T-cell (primary cell): ENCODE measurements around the gene GPSM1. TPM values are rescaled to one million over a fixed set of nuclear protein-coding genes. Genes with fewer than 3 reads are reported as not detected.

Experiments
- ATAC-seq, 4 experiments: fragments of 200-7000 bp in 3 of 4; fragments of 150-1000 bp in 1 of 4; cut with Tn5 transposase; replicated peaks in 1 of 4; 1 replicate in 3 of 4; 2 replicates in 1 of 4; pipeline ENCODE4 v1.10.0; 2021; ENCODE audit warnings: moderate library complexity in 3 of 4, mild to moderate bottlenecking in 2 of 4, moderate number of reproducible peaks in 1 of 4
- CTCF ChIA-PET, 2 donors: fragments of 300-600 bp; sonication (Branson Sonifier 250); formaldehyde crosslinking; loops; one replicate each; lab custom pipeline; 2022; ENCODE audit warnings: antibody characterized with exemption in 2 of 2; lab: Charles Lee
- POLR2A ChIA-PET, 2 donors: fragments of 300-600 bp; sonication (Branson Sonifier 250); formaldehyde crosslinking; loops; one replicate each; lab custom pipeline; 2022; ENCODE audit warnings: antibody characterized with exemption in 2 of 2; lab: Charles Lee
- DNase-seq, 35 experiments: peaks; one replicate each; pipeline versions ENCODE4 v3.0.0 to v3.0.0-alpha.2; 2013 to 2023
- H3K27ac ChIP-seq: one replicate; pipeline ENCODE4 v1.5.1; 2013; ENCODE audit warnings: low read length
- H3K27me3 ChIP-seq, 2 experiments: replicated peaks in 1 of 2; 1 replicate in 1 of 2; 2 replicates in 1 of 2; pipeline versions ENCODE4 v1.6.1 to v1.7.0; 2013; ENCODE audit warnings: low read length in 1 of 2, mixed read lengths in 1 of 2; ENCODE audit not compliant: control insufficient read depth in 2 of 2, insufficient read depth in 2 of 2; ENCODE audit errors: extremely low read depth in 1 of 2
- H3K36me3 ChIP-seq, 2 donors: 1 replicate in 1 of 2; 2 replicates in 1 of 2; pipeline versions ENCODE4 v1.6.1 to v1.7.0; 2013; ENCODE audit warnings: low read length in 1 of 2; ENCODE audit not compliant: control insufficient read depth in 2 of 2, insufficient read depth in 1 of 2; ENCODE audit errors: extremely low read depth in 1 of 2
- H3K4me1 ChIP-seq, 2 experiments: 1 replicate in 1 of 2; 2 replicates in 1 of 2; pipeline versions ENCODE4 v1.6.1 to v1.7.0; 2013; ENCODE audit warnings: low read length in 2 of 2, mixed read lengths in 1 of 2; ENCODE audit not compliant: insufficient read depth in 2 of 2, control insufficient read depth in 1 of 2; ENCODE audit errors: extremely low read depth in 1 of 2
- H3K4me3 ChIP-seq, 2 donors: 1 replicate in 1 of 2; 2 replicates in 1 of 2; pipeline versions ENCODE4 v1.5.1 to v1.7.0; 2013; ENCODE audit warnings: mild to moderate bottlenecking in 2 of 2, low read length in 1 of 2, moderate library complexity in 1 of 2; ENCODE audit not compliant: control insufficient read depth in 1 of 2; ENCODE audit errors: extremely low read depth in 1 of 2
- H3K9me3 ChIP-seq: 2 replicates; pipeline ENCODE4 v1.7.0; 2013
- H3K27ac Mint-ChIP-seq, 2 donors: one replicate each; pipeline ENCODE4 v1.8.0; 2020 to 2021; ENCODE audit warnings: mild to moderate bottlenecking in 2 of 2, mixed read lengths in 2 of 2
- H3K27me3 Mint-ChIP-seq, 2 donors: one replicate each; pipeline ENCODE4 v1.8.0; 2021 to 2022; ENCODE audit warnings: mixed read lengths in 2 of 2
- H3K36me3 Mint-ChIP-seq: one replicate; pipeline ENCODE4 v1.8.0; 2021; ENCODE audit warnings: mixed read lengths
- H3K4me1 Mint-ChIP-seq, 3 donors: one replicate each; pipeline ENCODE4 v1.8.0; 2020 to 2022; ENCODE audit warnings: mixed read lengths in 3 of 3, mild to moderate bottlenecking in 1 of 3
- H3K4me3 Mint-ChIP-seq, 3 donors: one replicate each; pipeline ENCODE4 v1.8.0; 2020 to 2022; ENCODE audit warnings: mild to moderate bottlenecking in 3 of 3, mixed read lengths in 3 of 3, moderate library complexity in 3 of 3
- H3K9me3 Mint-ChIP-seq, 3 donors: one replicate each; pipeline ENCODE4 v1.8.0; 2020 to 2022; ENCODE audit warnings: mixed read lengths in 3 of 3
- whole genome bisulfite sequencing: methylation state at CpG from one replicate; pipeline ENCODE4 v1.1.5; 2013; ENCODE audit warnings: missing lambda C conversion rate; ENCODE audit not compliant: insufficient coverage; 5-methylcytosine and 5-hydroxymethylcytosine counted together
- total RNA-seq, 35 experiments: library from RNA in 6 of 35; stranded (reverse) in 6 of 35; fragments of 120-200 nt in 1 of 35; gene quantifications; one replicate each; pipeline versions ENCODE4 v1.2.1 to v1.2.4 and lab custom pipeline; 2013 to 2026

GPSM1 gene
- total RNA-seq, 5 donors from 2014 or later (not counting 1 experiment from before 2014, with no cell fraction given) = 8.6 to 11.5 (median 9.7) TPM

- H3K27ac ChIP-seq = no peak overlapping the region
- peaks cover 2 to 8% of the 10 kb centered on the region in 2 donors for H3K36me3 ChIP-seq
- peaks cover 0 to 18% of the 10 kb centered on the region in 2 experiments for H3K27me3 ChIP-seq
- ChIA-PET CTCF (no interaction called here), POLR2A (no interaction called here)
- Mint-ChIP-seq H3K4me1 (no peaks in the 10 kb centered on the region), H3K9me3 (no peaks in the 10 kb centered on the region), H3K27me3 (peaks cover 0 to 6% of the 10 kb centered on the region in 2 donors), H3K27ac (no peak overlapping the region), H3K4me3 (no peak overlapping the region), H3K36me3 (no peaks in the 10 kb centered on the region)
- peaks cover 0 to 4% of the 10 kb centered on the region in 2 experiments for H3K4me1 ChIP-seq
- no peak overlapping the region for H3K4me3 ChIP-seq
- WGBS = 87% methylated on average over 11 of the region's 14 CpGs
- no peaks in the 10 kb centered on the region for H3K9me3 ChIP-seq
- ATAC-seq (no peak), DNase-seq (no peak)
These were observed 46.8 kb downstream of the GPSM1 start for GRCh38 chr9:136374183-136374575.

- CTCF ChIA-PET = no interaction called here
- Histone ChIP-seq H3K27ac (no peak overlapping the region), H3K36me3 (peaks cover 6 to 13% of the 10 kb centered on the region in 2 donors), H3K27me3 (peaks cover 0 to 18% of the 10 kb centered on the region in 2 experiments), H3K4me1 (peaks cover 0 to 4% of the 10 kb centered on the region in 2 experiments), H3K4me3 (no peak overlapping the region), H3K9me3 (no peaks in the 10 kb centered on the region)
- Mint-ChIP-seq H3K27ac (no peak overlapping the region), H3K4me1 (no peaks in the 10 kb centered on the region), H3K27me3 (peaks cover 0 to 6% of the 10 kb centered on the region in 2 donors), H3K9me3 (no peaks in the 10 kb centered on the region), H3K36me3 (no peaks in the 10 kb centered on the region), H3K4me3 (no peak overlapping the region)
- ATAC-seq (no peak), DNase-seq (no peak)
- POLR2A ChIA-PET = no interaction called here
- 95% methylated on average over 12 of the region's 12 CpGs for WGBS
These were observed 47.8 kb downstream of the GPSM1 start for GRCh38 chr9:136375096-136375495.

- Histone ChIP-seq H3K27me3 (peaks cover 0 to 18% of the 10 kb centered on the region in 2 experiments), H3K27ac (no peak overlapping the region), H3K4me1 (peaks cover 0 to 4% of the 10 kb centered on the region in 2 experiments), H3K9me3 (no peaks in the 10 kb centered on the region), H3K4me3 (no peak overlapping the region), H3K36me3 (peaks cover 14 to 15% of the 10 kb centered on the region in 2 donors)
- Mint-ChIP-seq H3K36me3 (no peaks in the 10 kb centered on the region), H3K27me3 (peaks cover 0 to 6% of the 10 kb centered on the region in 2 donors), H3K9me3 (no peaks in the 10 kb centered on the region), H3K4me1 (no peaks in the 10 kb centered on the region), H3K27ac (no peak overlapping the region), H3K4me3 (no peak overlapping the region)
- WGBS = 97% methylated on average over 6 of the region's 8 CpGs
- DNase-seq (no peak), ATAC-seq (no peak)
- ChIA-PET POLR2A (no interaction called here), CTCF (no interaction called here)
These were observed 49.1 kb downstream of the GPSM1 start for GRCh38 chr9:136376457-136376856.

- Histone ChIP-seq H3K27ac (no peak overlapping the region), H3K4me3 (no peak overlapping the region), H3K9me3 (no peaks in the 10 kb centered on the region), H3K4me1 (peaks cover 0 to 4% of the 10 kb centered on the region in 2 experiments), H3K27me3 (peaks cover 0 to 10% of the 10 kb centered on the region in 2 experiments), H3K36me3 (peaks cover 24% of the 10 kb centered on the region in 2 donors)
- ATAC-seq (no peak), DNase-seq (no peak)
- 91% methylated on average over 29 of the region's 32 CpGs for WGBS
- H3K27me3 Mint-ChIP-seq = peaks cover 0 to 6% of the 10 kb centered on the region in 2 donors
- ChIA-PET CTCF (no interaction called here), POLR2A (interaction anchor here in 1 of 2 donors (0.6 kb wide), 1 partner anchor 44 kb away, joined by 8 read pairs; no protein-coding TSS in a partner anchor)
- H3K27ac Mint-ChIP-seq = no peak overlapping the region
- no peaks in the 10 kb centered on the region for H3K4me1 Mint-ChIP-seq
- peaks cover 2% of the 10 kb centered on the region for H3K36me3 Mint-ChIP-seq
- no peaks in the 10 kb centered on the region for H3K9me3 Mint-ChIP-seq
- H3K4me3 Mint-ChIP-seq = no peak overlapping the region
These were observed 50.2 kb downstream of the GPSM1 start for GRCh38 chr9:136377341-136378169.

- H3K36me3 Mint-ChIP-seq = peaks cover 2% of the 10 kb centered on the region
- H3K36me3 ChIP-seq = peaks cover 24 to 33% of the 10 kb centered on the region in 2 donors
- no peak overlapping the region for H3K27ac ChIP-seq
- no peaks in the 10 kb centered on the region for H3K4me1 Mint-ChIP-seq
- H3K9me3 ChIP-seq = no peaks in the 10 kb centered on the region
- H3K27ac Mint-ChIP-seq = no peak overlapping the region
- POLR2A ChIA-PET = interaction anchor here in 1 of 2 donors (0.6 kb wide), 1 partner anchor 43 kb away, joined by 8 read pairs; no protein-coding TSS in a partner anchor
- H3K27me3 ChIP-seq = peaks cover 0 to 2% of the 10 kb centered on the region in 2 experiments
- H3K4me1 ChIP-seq = no peaks in the 10 kb centered on the region
- no peak overlapping the region for H3K4me3 Mint-ChIP-seq
- no peak for DNase-seq
- CTCF ChIA-PET = no interaction called here
- no peak overlapping the region for H3K4me3 ChIP-seq
- ATAC-seq = no peak
- no peaks in the 10 kb centered on the region for H3K9me3 Mint-ChIP-seq
- 93% methylated on average over 23 of the region's 28 CpGs for WGBS
- H3K27me3 Mint-ChIP-seq = no peaks in the 10 kb centered on the region
These were observed 51.0 kb downstream of the GPSM1 start for GRCh38 chr9:136378170-136379002.

- Mint-ChIP-seq H3K27ac (no peak overlapping the region), H3K4me1 (peaks cover 0 to 2% (median 0%) of the 10 kb centered on the region in 3 donors), H3K9me3 (no peaks in the 10 kb centered on the region), H3K27me3 (no peaks in the 10 kb centered on the region), H3K36me3 (peaks cover 4% of the 10 kb centered on the region), H3K4me3 (no peak overlapping the region)
- no peak overlapping the region for H3K27ac ChIP-seq
- H3K9me3 ChIP-seq = no peaks in the 10 kb centered on the region
- peaks cover 24 to 38% of the 10 kb centered on the region in 2 donors for H3K36me3 ChIP-seq
- H3K4me3 ChIP-seq = no peak overlapping the region
- WGBS = 96% methylated on average over 8 of the region's 18 CpGs
- ATAC-seq (no peak), DNase-seq (no peak)
- CTCF ChIA-PET = no interaction called here
- H3K27me3 ChIP-seq = no peaks in the 10 kb centered on the region
- peaks cover 0 to 1% of the 10 kb centered on the region in 2 experiments for H3K4me1 ChIP-seq
- POLR2A ChIA-PET = no interaction called here
These were observed 51.6 kb downstream of the GPSM1 start for GRCh38 chr9:136379003-136379287.
